OCI-LY3 (cell line): ENCODE results near the gene SH3RF3.

ENCODE experiments used
- H2AFZ ChIP-seq: fragments of 200-600, 300-600 bp; shearing (Covaris generic); 2 replicates; pipeline ENCODE4 v1.6.0; 2014; ENCODE audit warnings: antibody characterized with exemption, low read depth, low read length
- H3K27ac ChIP-seq: fragments of 200-600, 300-600 bp; sonication (generic); 2 replicates; pipeline ENCODE4 v1.5.1; 2014; ENCODE audit warnings: mild to moderate bottlenecking, low read length, moderate library complexity, mixed read lengths
- H3K27me3 ChIP-seq: fragments of 200-600, 300-600 bp; sonication (generic); 2 replicates; pipeline ENCODE4 v1.6.1; 2014; ENCODE audit warnings: low read depth, low read length, mixed read lengths
- H3K36me3 ChIP-seq: fragments of 200-600, 300-600 bp; sonication (generic); replicated peaks from 2 replicates; pipeline ENCODE3; 2014; ENCODE audit warnings: low read depth, low read length, mixed read lengths
- H3K4me1 ChIP-seq: fragments of 300-600, 200-600 bp; sonication (generic); 2 replicates; pipeline ENCODE4 v1.6.1; 2014; ENCODE audit warnings: low read length, mixed read lengths
- H3K4me2 ChIP-seq: fragments of 200-600, 300-600 bp; sonication (generic); 2 replicates; pipeline ENCODE4 v1.6.1; 2014; ENCODE audit warnings: low read length, mixed read lengths
- H3K4me3 ChIP-seq: fragments of 300-600, 200-600 bp; sonication (generic); 2 replicates; pipeline ENCODE4 v1.5.1; 2014; ENCODE audit warnings: antibody characterized with exemption, mild to moderate bottlenecking, low read length, moderate library complexity
- H3K79me2 ChIP-seq: fragments of 300-600, 200-600 bp; shearing (Covaris generic); 2 replicates; pipeline ENCODE4 v1.6.1; 2014; ENCODE audit warnings: mild to moderate bottlenecking, low read length, mixed read lengths
- H3K9ac ChIP-seq: fragments of 300-600, 200-600 bp; shearing (Covaris generic); 2 replicates; pipeline ENCODE4 v1.6.0; 2014; ENCODE audit warnings: mild to moderate bottlenecking, low read length, moderate library complexity
- H3K9me3 ChIP-seq: fragments of 200-600, 300-600 bp; shearing (Covaris generic); 2 replicates; pipeline ENCODE4 v1.6.1; 2014; ENCODE audit warnings: low read length, mixed read lengths; ENCODE audit not compliant: insufficient read depth
- H4K20me1 ChIP-seq: fragments of 200-600, 300-600 bp; sonication (generic); 2 replicates; pipeline ENCODE4 v1.6.1; 2016; ENCODE audit warnings: low read length, mixed read lengths; ENCODE audit not compliant: insufficient read depth
- EZH2phosphoT487 ChIP-seq: fragments of 200-600 bp; shearing (Covaris generic); IDR thresholded peaks from 2 replicates; pipeline ENCODE4 v1.6.1; 2018; ENCODE audit warnings: antibody characterized with exemption, mixed run types, low read depth
- TF ChIP-seq, protein P1 (sequence below): fragments of 200-600, 300-600 bp; sonication (generic); IDR thresholded peaks from 2 replicates; pipeline ENCODE4 v1.5.1; 2014; ENCODE audit warnings: antibody characterized with exemption, low read length, low read depth

SH3RF3 gene

DNA sequence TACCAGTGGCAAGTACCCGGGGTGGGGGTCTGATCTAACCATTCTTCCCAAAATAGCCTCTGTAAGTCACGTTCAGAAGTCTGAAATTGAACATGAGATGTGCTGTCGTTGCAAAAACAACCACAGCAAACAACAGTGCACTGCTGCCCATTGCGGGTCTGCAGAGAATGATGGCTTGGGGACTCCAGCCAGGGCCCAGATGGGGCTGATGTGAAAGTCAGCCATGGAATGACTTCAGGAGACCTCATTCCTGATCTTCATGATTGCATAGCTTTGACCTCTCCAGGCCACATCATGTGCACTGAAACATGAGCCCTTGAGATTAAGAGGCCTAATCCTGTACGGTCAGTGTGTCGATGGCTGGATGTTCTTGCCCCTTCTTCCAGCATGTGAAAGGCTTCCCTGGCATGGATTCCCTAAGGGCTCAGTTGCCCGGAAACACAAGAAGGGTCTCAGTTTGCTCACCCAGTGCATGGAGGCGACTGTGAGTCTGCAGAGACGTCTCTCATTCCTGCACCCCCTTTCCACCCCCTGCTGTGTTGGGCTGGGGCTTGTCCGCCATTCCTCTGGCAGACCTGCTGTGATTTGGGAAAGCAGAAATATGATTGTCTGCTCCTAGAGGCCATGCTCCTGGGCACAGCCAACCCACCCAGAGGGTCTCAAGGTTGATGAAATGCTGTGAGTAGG is 293.2 kb downstream of the SH3RF3 start:
- no peak overlapping the region for H3K4me2 ChIP-seq
- no peak overlapping the region for H3K27ac ChIP-seq
- no peaks in the 10 kb centered on the region for H3K36me3 ChIP-seq
- H3K9ac ChIP-seq, result no peak overlapping the region
- no peak overlapping the region for H3K4me3 ChIP-seq
- TF ChIP-seq, protein P1, sequence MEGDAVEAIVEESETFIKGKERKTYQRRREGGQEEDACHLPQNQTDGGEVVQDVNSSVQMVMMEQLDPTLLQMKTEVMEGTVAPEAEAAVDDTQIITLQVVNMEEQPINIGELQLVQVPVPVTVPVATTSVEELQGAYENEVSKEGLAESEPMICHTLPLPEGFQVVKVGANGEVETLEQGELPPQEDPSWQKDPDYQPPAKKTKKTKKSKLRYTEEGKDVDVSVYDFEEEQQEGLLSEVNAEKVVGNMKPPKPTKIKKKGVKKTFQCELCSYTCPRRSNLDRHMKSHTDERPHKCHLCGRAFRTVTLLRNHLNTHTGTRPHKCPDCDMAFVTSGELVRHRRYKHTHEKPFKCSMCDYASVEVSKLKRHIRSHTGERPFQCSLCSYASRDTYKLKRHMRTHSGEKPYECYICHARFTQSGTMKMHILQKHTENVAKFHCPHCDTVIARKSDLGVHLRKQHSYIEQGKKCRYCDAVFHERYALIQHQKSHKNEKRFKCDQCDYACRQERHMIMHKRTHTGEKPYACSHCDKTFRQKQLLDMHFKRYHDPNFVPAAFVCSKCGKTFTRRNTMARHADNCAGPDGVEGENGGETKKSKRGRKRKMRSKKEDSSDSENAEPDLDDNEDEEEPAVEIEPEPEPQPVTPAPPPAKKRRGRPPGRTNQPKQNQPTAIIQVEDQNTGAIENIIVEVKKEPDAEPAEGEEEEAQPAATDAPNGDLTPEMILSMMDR, result no peak
- no peak for TF ChIP-seq EZH2phosphoT487
- H2AFZ ChIP-seq, result no peak overlapping the region
- peaks cover 6% of the 10 kb centered on the region; the same call in 1 of the 2 replicates for H3K27me3 ChIP-seq
- no peaks in the 10 kb centered on the region for H3K9me3 ChIP-seq
- no peaks in the 10 kb centered on the region for H3K4me1 ChIP-seq
- H4K20me1 ChIP-seq, result no peaks in the 10 kb centered on the region
- H3K79me2 ChIP-seq, result no peaks in the 10 kb centered on the region

DNA sequence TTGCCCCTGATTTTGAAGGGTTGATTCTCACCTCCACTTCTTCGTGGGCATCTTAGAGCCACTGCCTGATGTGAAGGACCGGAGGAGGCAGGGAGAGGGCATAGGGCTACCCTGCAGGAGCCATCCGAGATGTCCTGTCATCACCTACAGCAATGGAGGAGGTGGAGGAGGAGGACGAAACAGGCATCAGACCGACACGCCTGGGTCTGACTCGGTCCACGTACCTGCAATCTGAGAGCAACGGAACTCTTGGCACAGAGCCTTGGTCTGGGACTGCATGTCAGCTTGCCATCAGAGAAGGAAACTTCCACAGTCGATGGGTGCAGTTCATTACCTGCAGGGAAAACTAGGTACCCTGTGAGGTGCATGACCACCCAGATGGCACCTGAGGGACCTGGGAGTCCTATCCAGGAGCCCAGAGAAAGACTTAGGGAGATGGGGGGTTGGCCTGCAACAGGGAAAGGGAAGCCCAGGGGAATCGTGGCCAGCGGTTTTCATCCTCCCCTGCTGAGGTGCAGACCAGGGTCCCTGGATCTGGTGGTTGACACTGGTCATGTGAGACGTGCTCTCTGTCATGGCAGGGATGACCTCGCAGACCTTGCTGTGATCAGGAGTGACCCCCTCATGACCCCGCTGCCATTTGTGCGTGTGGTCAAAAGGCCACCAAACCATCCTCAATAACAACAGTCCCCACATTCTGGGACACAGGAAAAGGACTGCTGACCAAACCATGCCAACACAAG is 293.9 kb downstream of the SH3RF3 start:
- H3K9ac ChIP-seq, result no peak overlapping the region
- H3K27ac ChIP-seq, result no peak overlapping the region
- H3K79me2 ChIP-seq, result no peaks in the 10 kb centered on the region
- no peaks in the 10 kb centered on the region for H4K20me1 ChIP-seq
- H3K4me3 ChIP-seq, result no peak overlapping the region
- H3K4me1 ChIP-seq, result no peaks in the 10 kb centered on the region
- no peaks in the 10 kb centered on the region for H3K9me3 ChIP-seq
- H2AFZ ChIP-seq, result no peak overlapping the region
- H3K4me2 ChIP-seq, result no peak overlapping the region
- no peaks in the 10 kb centered on the region for H3K36me3 ChIP-seq
- TF ChIP-seq EZH2phosphoT487, result no peak
- TF ChIP-seq, protein P1, result no peak
- H3K27me3 ChIP-seq, result peaks cover 4% of the 10 kb centered on the region; the same call in 1 of the 2 replicates

DNA sequence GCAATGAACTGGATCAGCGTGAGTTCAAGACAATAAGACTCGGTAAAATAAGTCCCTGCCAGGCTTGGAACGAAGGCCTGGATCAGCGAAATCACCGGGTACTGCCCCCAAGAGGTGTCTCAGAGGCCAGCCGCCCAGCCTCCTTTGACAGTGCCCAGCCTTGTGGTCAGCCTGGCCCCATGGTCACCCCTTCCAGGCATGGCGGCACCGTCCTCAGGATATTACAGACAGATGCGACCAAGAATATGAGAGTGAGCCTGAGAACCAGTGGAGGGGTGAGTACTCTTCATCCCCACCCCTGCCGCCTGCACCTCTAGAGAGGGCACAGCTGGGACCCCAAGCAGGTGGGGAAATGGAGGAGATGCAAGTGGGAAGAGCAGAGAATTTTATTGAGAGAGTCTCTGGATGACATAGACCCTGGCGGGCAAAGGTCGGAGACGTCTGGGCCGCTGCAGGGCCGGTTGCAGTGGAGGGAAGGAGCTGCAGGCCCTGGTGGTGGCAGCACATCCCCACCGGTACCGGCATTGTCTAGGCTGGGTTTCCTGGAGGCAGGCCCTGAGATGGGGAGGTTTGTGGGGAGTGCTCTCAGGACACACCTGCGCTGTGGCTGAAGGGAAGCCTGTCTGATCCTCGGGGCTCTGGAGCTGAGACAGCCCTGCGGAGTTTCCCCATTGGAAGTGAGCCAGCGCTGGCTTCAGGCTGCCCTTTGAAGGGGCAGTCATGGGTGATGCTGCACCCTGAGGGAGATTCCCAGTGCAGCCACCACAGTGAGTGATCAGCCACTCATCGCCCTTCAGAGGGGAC is 294.8 kb downstream of the SH3RF3 start:
- Histone ChIP-seq H3K4me2 (no peak overlapping the region), H3K9me3 (no peaks in the 10 kb centered on the region), H2AFZ (no peak overlapping the region), H3K4me1 (no peaks in the 10 kb centered on the region), H3K36me3 (no peaks in the 10 kb centered on the region), H3K79me2 (no peaks in the 10 kb centered on the region), H3K27ac (no peak overlapping the region), H4K20me1 (no peaks in the 10 kb centered on the region), H3K9ac (no peak overlapping the region), H3K27me3 (no peaks in the 10 kb centered on the region), H3K4me3 (no peak overlapping the region)
- TF ChIP-seq EZH2phosphoT487, result no peak
- TF ChIP-seq, protein P1, result no peak

GRCh38 chr2:109425411-109425810 is 296.4 kb downstream of the SH3RF3 start:
- H3K27ac ChIP-seq, result no peak overlapping the region
- no peaks in the 10 kb centered on the region for H3K9me3 ChIP-seq
- H3K36me3 ChIP-seq, result no peaks in the 10 kb centered on the region
- no peaks in the 10 kb centered on the region for H3K27me3 ChIP-seq
- no peak overlapping the region for H3K9ac ChIP-seq
- H3K79me2 ChIP-seq, result no peaks in the 10 kb centered on the region
- H3K4me2 ChIP-seq, result no peak overlapping the region
- H2AFZ ChIP-seq, result no peak overlapping the region
- no peak for TF ChIP-seq EZH2phosphoT487
- TF ChIP-seq, protein P1, result no peak
- no peaks in the 10 kb centered on the region for H4K20me1 ChIP-seq
- no peaks in the 10 kb centered on the region for H3K4me1 ChIP-seq
- no peak overlapping the region for H3K4me3 ChIP-seq
